ENCODE measurements around the gene CLTB. TPM values are rescaled to one million over a fixed set of nuclear protein-coding genes. Genes with fewer than 3 reads are reported as not detected.

The CLTB gene
- total RNA-seq, 1 donor from 2014 or later: 75.8 TPM

DNA sequence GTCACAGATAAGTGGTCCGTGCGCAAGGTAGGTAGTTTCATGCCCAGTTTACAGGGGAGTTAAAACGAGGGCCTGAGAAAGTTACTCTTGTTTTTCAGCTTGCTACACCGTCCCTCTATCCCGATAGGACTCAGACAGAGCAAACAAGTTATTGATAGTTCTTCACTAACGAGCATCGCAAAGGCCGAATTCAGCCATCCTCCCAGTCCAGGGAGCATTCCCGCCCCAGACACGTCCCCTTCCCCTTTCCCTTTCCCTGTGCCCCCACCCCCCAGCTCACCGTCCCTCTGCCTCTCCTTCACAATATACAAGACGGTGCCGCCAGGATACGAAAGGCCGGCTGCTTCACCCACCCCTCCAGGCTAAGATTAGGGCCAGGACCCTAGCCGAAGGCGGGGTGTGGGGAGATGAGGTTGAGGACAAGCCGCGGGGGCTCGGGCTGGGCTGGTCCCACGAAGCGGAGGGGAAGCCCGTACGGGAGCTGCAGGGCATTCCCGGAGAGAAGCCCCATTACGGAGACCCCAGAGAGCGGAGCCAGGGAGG, 55.4 kb downstream of the CLTB start:
- Histone ChIP-seq H3K36me3 (peaks cover 33% of the 10 kb centered on the region), H3K4me1 (peaks cover 31% of the 10 kb centered on the region), H3K4me3 (peak overlapping the region; percentile 94), H3K9me3 (no peaks in the 10 kb centered on the region), H3K27ac (peak overlapping the region; percentile 83), H3K27me3 (ENCODE audit: low read depth) (no peaks in the 10 kb centered on the region)
- ATAC-seq (peak; percentile 10 to 20), DNase-seq (no peak)
- TF ChIP-seq CTCF (IDR thresholded peaks at IDR 0.05): no peak
- intact Hi-C loops (cut with DNase I): no loop called here

GRCh38 chr5:176359658-176360057, 56.7 kb downstream of the CLTB start:
- DNase-seq (no peak), ATAC-seq (no peak)
- Histone ChIP-seq H3K4me3 (no peak overlapping the region), H3K36me3 (peaks cover 46% of the 10 kb centered on the region), H3K9me3 (no peaks in the 10 kb centered on the region), H3K4me1 (peaks cover 25% of the 10 kb centered on the region), H3K27me3 (ENCODE audit: low read depth) (no peaks in the 10 kb centered on the region), H3K27ac (no peak overlapping the region)
- intact Hi-C loops (cut with DNase I): no loop called here
- TF ChIP-seq CTCF (IDR thresholded peaks at IDR 0.05): no peak

DNA sequence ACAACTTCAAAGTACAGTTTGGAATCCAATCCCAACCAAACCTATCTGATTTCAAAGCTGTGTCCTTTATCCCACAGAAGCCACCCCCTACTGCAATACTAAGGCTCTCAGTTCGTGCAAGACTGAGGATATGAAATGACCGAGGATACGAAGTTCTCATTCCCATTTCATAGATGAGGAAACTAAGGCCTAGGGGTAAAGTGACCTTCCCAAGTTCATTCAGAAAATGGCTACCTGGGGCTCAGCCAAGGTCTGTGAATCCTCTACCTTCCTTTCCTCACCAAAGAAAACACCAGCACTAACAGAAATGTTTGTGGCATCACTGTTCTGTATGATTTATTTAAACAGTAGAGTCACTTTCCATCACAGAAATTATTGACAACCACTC, 60.2 kb downstream of the CLTB start:
- TF ChIP-seq CTCF (IDR thresholded peaks at IDR 0.05): no peak
- Histone ChIP-seq H3K9me3 (no peaks in the 10 kb centered on the region), H3K27ac (no peak overlapping the region), H3K36me3 (peaks cover 81% of the 10 kb centered on the region), H3K4me1 (peaks cover 17% of the 10 kb centered on the region), H3K4me3 (no peak overlapping the region), H3K27me3 (ENCODE audit: low read depth) (no peaks in the 10 kb centered on the region)
- ATAC-seq: no peak
- intact Hi-C loops (cut with DNase I): no loop called here
- no peak for DNase-seq

DNA sequence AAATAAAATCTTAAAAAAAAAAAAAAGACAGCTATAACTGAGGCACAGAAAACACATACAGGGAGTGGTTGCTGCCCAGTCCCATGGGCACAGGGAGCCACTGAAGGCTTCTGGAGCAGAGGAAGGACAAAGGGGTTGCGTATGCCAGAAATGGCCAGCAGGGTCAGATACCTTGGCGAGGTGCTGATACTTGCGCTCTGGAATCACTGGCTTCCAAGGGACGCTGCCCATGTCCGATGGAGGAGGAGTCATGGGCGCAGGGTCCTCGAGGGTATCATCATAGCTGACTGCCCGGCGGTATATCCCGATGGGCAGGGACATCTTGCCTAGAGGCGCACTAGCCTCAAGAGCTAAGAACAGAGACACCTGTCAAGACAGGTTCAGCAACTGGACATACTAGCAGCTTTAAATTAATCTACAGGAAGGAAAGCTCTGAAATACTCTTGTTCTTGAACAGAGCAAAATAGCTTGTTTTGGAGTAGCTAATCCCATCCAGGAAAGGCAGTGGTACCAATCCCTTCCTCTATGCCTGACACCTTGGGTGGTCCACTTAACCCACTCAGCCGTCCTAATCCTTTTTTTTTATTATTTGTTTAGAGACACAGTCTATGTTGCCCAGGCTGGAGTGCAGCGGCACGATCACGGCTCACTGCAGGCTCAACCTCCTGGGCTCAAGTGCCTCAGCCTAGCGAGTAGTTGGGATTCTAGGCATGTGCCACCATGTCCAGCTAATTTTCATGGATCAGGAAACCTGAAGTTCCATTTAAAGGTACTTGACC, 60.8 kb downstream of the CLTB start:
- peaks cover 16% of the 10 kb centered on the region for H3K4me1 ChIP-seq
- DNase-seq (no peak), ATAC-seq (no peak)
- intact Hi-C loops (cut with DNase I): no loop called here
- no peaks in the 10 kb centered on the region for H3K9me3 ChIP-seq
- H3K27me3 ChIP-seq (ENCODE audit: low read depth): no peaks in the 10 kb centered on the region
- no peak for TF ChIP-seq CTCF (IDR thresholded peaks at IDR 0.05)
- no peak overlapping the region for H3K4me3 ChIP-seq
- peaks cover 87% of the 10 kb centered on the region for H3K36me3 ChIP-seq
- H3K27ac ChIP-seq: no peak overlapping the region

DNA sequence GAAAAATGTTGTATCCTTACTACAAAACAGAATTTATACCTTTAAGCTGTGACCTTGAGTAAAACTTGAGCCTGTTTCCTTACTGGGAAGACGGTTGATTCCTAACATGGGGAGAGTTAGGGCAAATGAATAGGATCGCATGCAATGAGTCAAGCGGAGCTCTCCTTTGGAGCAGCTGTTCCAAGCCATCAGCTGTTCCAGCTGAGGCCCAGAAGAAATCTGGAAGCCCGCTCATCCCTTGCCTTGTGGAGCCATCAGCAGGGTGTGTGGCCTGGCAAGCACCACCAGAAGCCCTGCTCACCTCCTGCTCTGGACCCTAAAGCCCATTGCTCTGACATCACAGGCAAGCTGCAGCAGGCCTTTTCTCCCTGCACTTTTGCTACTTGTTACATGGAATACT, 62.8 kb downstream of the CLTB start:
- no peak for TF ChIP-seq CTCF (IDR thresholded peaks at IDR 0.05)
- no peak for DNase-seq
- no peaks in the 10 kb centered on the region for H3K9me3 ChIP-seq
- no peak for ATAC-seq
- no peaks in the 10 kb centered on the region for H3K27me3 ChIP-seq (ENCODE audit: low read depth)
- H3K27ac ChIP-seq: no peak overlapping the region
- intact Hi-C loops (cut with DNase I): no loop called here
- no peak overlapping the region for H3K4me3 ChIP-seq
- peaks cover 100% of the 10 kb centered on the region for H3K36me3 ChIP-seq
- H3K4me1 ChIP-seq: peaks cover 3% of the 10 kb centered on the region
